ENCODE measurements around the gene STH.

Gene STH

DNA sequence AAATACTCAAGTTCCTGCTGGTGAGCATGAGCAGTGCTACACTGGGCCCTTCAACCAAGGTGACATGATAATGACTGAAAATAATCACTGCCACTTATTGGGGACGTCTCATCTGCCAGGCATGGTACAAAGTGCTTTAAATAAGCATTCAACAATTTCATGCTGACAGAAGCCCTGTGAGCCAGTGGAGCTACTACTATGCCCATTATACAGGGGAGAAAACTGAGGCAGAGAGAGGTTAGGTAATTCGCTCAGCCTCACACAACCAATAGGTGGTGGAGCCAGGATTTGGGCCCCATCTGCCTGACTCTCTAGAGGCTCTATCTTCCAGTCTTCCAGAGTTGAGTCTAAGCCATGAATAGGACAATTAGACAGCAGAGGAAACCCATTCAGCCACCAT is 30.3 kb upstream of the STH start:
- TF ChIP-seq, protein P1, sequence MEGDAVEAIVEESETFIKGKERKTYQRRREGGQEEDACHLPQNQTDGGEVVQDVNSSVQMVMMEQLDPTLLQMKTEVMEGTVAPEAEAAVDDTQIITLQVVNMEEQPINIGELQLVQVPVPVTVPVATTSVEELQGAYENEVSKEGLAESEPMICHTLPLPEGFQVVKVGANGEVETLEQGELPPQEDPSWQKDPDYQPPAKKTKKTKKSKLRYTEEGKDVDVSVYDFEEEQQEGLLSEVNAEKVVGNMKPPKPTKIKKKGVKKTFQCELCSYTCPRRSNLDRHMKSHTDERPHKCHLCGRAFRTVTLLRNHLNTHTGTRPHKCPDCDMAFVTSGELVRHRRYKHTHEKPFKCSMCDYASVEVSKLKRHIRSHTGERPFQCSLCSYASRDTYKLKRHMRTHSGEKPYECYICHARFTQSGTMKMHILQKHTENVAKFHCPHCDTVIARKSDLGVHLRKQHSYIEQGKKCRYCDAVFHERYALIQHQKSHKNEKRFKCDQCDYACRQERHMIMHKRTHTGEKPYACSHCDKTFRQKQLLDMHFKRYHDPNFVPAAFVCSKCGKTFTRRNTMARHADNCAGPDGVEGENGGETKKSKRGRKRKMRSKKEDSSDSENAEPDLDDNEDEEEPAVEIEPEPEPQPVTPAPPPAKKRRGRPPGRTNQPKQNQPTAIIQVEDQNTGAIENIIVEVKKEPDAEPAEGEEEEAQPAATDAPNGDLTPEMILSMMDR (conservative IDR thresholded peaks at IDR 0.05), result no peak
- no peak overlapping the region for H3K27ac ChIP-seq

DNA sequence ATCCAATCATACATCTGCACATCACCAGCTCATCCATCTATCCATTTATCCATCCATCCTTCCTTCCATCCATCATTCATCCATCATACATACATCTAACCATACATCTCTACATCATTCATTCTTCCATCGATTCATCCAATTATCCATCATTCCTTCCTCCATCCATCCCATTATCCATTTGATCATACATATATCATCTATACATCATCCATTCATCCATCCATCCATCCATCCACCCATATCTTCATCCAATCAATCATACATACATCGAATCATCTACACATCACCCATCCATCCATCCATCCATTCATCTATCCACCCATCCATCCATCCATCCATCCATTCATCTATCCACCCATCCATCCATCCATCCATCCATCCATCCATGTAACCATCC is 29.3 kb upstream of the STH start:
- no peak overlapping the region for H3K27ac ChIP-seq
- TF ChIP-seq, protein P1 (conservative IDR thresholded peaks at IDR 0.05), result no peak

DNA sequence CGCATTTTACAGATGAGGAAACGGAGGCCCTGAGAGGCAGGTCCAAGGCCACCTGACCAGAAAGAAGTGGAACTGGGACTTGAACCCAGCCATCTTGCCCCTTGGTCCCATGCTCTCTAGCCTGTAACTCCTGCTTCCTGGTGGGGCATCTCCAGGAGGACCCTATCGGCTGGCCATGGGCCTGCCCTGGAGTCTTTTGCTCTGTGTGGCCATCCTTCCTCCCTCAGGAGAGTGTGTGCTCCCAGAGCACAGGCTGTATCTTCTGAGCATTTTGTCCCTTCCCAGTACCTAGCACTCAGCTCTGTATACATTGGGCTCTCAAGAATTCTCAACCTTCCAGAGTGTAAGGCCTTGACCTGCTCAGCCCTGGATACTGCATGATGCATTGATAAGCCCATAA is 28.4 kb upstream of the STH start:
- TF ChIP-seq, protein P1 (conservative IDR thresholded peaks at IDR 0.05), result no peak
- peak overlapping the region; percentile 100 for H3K27ac ChIP-seq

DNA sequence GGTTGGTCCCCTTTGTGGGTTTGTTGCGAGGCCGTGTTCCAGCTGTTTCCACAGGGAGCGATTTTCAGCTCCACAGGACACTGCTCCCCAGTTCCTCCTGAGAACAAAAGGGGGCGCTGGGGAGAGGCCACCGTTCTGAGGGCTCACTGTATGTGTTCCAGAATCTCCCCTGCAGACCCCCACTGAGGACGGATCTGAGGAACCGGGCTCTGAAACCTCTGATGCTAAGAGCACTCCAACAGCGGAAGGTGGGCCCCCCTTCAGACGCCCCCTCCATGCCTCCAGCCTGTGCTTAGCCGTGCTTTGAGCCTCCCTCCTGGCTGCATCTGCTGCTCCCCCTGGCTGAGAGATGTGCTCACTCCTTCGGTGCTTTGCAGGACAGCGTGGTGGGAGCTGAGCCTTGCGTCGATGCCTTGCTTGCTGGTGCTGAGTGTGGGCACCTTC is 27.3 kb upstream of the STH start:
- H3K27ac ChIP-seq, result peak overlapping the region; percentile 100
- TF ChIP-seq, protein P1 (conservative IDR thresholded peaks at IDR 0.05), result no peak

DNA sequence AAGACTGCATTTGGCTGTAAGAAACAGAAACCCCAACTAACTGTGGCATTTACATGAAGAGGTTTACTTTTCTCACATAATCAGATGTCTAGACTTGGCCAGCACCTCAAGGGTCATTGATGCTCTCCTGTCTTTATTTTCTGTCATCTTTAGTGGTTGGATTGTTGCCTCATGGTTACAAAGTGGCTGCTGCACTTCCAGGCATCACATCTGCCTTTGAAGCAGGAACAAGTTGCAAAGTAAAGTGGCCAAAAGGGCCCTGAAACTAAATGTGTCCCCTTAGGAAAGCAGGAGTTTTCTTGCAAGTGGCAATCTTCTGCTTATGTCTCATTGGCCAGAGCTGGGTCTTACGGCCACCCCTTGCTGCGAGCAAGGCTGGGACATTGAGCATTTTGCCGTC is 26.5 kb upstream of the STH start:
- peak overlapping the region; percentile 100 for H3K27ac ChIP-seq
- TF ChIP-seq, protein P1 (conservative IDR thresholded peaks at IDR 0.05), result no peak

DNA sequence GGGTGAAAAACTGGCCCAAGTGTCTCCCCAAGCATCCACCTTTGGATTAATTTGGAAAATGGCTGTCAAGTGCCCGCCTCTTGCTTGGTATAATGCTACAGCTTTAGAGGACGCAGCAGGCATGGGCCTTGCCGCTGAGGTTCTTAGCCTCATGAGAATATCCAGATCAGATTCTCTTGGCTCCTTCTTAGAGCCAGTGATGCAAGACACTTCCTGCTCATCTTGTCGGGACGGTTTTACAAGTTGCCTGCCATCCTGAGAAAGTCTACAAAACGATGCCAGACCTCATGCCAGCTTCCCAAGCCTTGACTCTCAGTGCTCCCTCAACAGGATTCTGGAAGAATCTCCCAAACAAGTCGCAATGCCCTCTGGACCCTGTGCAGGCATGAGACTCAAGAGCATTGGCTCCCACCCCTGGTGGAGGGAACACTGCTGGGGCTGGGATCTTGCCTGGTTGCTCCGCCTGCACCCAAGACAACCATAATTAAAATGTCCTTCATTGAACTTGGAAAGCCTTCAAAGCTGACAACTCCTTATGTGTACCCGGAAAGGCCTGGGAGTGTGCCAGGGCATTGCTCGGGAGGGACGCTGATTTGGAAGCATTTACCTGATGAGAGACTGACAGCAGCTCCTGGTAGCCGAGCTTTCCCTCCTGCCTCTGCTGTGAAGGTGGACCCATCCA is 25.8 kb upstream of the STH start:
- H3K27ac ChIP-seq, result peak overlapping the region; percentile 100
- TF ChIP-seq, protein P1 (conservative IDR thresholded peaks at IDR 0.05), result peak; percentile 19; the same call in 1 of the 2 replicates

DNA sequence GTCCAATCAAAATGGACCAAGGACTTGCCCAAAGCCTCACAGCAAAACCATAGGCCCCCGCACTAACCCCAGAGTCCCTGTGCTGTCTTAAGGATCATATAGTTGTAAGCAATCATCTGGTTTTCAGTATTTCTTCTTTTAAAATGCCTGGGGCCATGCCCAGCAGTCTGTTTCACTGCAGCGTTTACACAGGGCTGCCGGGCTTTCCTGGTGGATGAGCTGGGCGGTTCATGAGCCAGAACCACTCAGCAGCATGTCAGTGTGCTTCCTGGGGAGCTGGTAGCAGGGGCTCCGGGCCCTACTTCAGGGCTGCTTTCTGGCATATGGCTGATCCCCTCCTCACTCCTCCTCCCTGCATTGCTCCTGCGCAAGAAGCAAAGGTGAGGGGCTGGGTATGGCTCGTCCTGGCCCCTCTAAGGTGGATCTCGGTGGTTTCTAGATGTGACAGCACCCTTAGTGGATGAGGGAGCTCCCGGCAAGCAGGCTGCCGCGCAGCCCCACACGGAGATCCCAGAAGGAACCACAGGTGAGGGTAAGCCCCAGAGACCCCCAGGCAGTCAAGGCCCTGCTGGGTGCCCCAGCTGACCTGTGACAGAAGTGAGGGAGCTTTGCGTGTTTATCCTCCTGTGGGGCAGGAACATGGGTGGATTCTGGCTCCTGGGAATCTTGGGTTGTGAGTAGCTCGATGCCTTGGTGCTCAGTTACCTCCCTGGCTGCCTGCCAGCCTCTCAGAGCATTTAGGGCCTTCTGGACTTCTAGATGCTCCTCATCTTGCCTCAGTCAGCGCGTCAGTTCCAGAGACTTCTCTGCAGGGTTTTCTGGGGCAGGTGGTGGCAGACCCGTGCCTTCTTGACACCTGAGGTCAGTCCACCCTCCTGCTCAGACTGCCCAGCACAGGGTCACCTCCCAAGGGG is 24.8 kb upstream of the STH start:
- TF ChIP-seq, protein P1 (conservative IDR thresholded peaks at IDR 0.05), result no peak

More for the DNA sequence above, 24.8 kb upstream of the STH start:
- peak overlapping the region; percentile 100 for H3K27ac ChIP-seq
